ENCODE data around the gene UBE2E2. TPM values are rescaled to one million over a fixed set of nuclear protein-coding genes. Genes with fewer than 3 reads are reported as not detected.
"Not testable (repeated sequence)": the region's sequence is repeated elsewhere in the genome, so short reads cannot be mapped to it uniquely, and the experiment has no call there.

UBE2E2 gene
- total RNA-seq, 1 donor from 2014 or later, result 85.2 TPM

GRCh38 chr3:23607184-23607847 lies 404.2 kb downstream of the UBE2E2 start:
- no peak overlapping the region for H3K27ac Mint-ChIP-seq (ENCODE audit: unreplicated experiment)
- H3K36me3 Mint-ChIP-seq (ENCODE audit: low read depth), result no peaks in the 10 kb centered on the region
- H3K27me3 Mint-ChIP-seq (ENCODE audit: low read depth), result no peaks in the 10 kb centered on the region
- H3K4me3 Mint-ChIP-seq (ENCODE audit: unreplicated experiment), result no peak overlapping the region
- no peak for TF ChIP-seq CTCF (IDR thresholded peaks at IDR 0.05)
- H3K4me1 Mint-ChIP-seq (ENCODE audit: low read depth), result peaks cover 11% of the 10 kb centered on the region
- DNase-seq (ENCODE audit: low spot score), result no peak
- H3K9me3 Mint-ChIP-seq (ENCODE audit: low read depth), result no peaks in the 10 kb centered on the region

DNA sequence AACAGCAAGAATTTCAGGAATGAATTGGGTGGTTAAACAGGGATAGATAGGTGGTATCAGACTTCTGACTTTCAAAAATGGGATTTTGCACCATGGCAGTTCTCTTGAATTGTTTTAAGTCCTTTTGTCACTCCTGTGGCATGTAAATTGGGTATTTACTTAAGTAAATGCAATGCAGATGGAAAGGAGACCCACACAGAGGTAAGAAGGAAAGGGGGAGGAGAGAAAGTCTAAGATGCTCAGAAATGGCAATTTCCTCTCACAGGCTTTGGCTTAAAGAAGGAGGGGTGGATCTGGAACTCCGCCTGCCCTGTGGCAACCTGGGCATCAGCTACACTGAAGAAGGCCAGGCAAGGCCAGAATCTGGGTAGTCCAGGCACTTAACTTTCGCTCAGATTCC lies 405.5 kb downstream of the UBE2E2 start:
- Mint-ChIP-seq H3K27ac (ENCODE audit: unreplicated experiment) (no peak overlapping the region), H3K4me1 (ENCODE audit: low read depth) (peaks cover 16% of the 10 kb centered on the region), H3K9me3 (ENCODE audit: low read depth) (no peaks in the 10 kb centered on the region), H3K36me3 (ENCODE audit: low read depth) (no peaks in the 10 kb centered on the region), H3K27me3 (ENCODE audit: low read depth) (no peaks in the 10 kb centered on the region), H3K4me3 (ENCODE audit: unreplicated experiment) (no peak overlapping the region)
- no peak for TF ChIP-seq CTCF (IDR thresholded peaks at IDR 0.05)
- DNase-seq (ENCODE audit: low spot score), result no peak

GRCh38 chr3:23611737-23612295 lies 408.7 kb downstream of the UBE2E2 start:
- peaks cover 4% of the 10 kb centered on the region for H3K9me3 Mint-ChIP-seq (ENCODE audit: low read depth)
- H3K4me1 Mint-ChIP-seq (ENCODE audit: low read depth), result peaks cover 16% of the 10 kb centered on the region
- no peak for TF ChIP-seq CTCF (IDR thresholded peaks at IDR 0.05)
- no peak for DNase-seq (ENCODE audit: low spot score)
- peak overlapping the region; percentile 78 for H3K27ac Mint-ChIP-seq (ENCODE audit: unreplicated experiment)
- no peak overlapping the region for H3K4me3 Mint-ChIP-seq (ENCODE audit: unreplicated experiment)
- H3K36me3 Mint-ChIP-seq (ENCODE audit: low read depth), result no peaks in the 10 kb centered on the region
- H3K27me3 Mint-ChIP-seq (ENCODE audit: low read depth), result no peaks in the 10 kb centered on the region

DNA sequence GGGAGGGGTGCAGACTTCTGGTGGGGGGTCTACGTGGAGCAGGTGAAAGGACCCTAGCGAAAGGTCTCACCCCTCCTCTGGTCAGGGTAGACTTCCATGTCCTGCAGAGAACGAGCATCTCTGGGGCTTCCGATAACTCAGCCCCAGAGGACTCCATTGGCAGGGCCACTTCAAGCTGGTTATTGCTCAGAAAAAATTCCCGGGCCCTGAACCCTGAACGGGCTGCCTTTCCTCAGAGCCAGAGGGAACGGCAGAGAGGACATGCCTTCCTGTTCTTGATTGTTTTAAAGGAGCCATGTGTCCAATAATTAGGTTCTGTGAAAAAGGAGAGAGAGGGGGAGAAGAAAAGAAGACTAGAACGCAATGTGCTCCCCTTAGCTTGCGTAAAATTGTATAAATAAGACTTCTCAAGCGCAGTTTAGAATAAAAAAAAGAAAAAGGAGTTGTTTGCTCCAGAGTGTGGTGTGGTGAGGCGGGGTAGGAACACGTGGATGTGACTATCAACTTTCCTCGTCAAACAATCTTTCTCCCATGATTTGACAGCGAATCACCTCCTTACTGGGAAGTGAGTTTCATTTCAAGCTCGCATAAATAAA lies 409.3 kb downstream of the UBE2E2 start:
- Mint-ChIP-seq H3K27me3 (ENCODE audit: low read depth) (no peaks in the 10 kb centered on the region), H3K4me1 (ENCODE audit: low read depth) (peaks cover 16% of the 10 kb centered on the region), H3K4me3 (ENCODE audit: unreplicated experiment) (peak overlapping the region; percentile 7), H3K9me3 (ENCODE audit: low read depth) (peaks cover 4% of the 10 kb centered on the region), H3K36me3 (ENCODE audit: low read depth) (peaks cover 2% of the 10 kb centered on the region), H3K27ac (ENCODE audit: unreplicated experiment) (peak overlapping the region; percentile 78)
- TF ChIP-seq CTCF (IDR thresholded peaks at IDR 0.05), result no peak
- no peak for DNase-seq (ENCODE audit: low spot score)

DNA sequence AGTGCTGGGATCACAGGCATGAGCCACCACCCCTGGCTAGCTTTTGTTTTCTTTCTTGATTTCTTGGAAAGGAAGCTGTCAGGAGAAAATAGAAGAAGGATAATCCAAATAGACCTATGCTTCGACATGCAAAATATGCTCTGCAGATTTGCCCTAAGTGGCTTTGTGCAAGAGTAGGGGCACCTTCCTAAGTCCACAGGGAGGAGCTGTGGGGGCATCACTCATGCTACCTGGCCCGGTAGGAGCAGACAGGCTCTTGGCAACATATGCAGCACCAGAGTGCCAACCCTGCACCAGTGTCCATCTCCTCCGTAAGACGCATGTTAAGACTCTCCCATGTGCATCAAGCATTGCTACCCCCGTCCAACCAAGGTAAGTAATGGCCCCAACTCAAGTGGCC lies 411.9 kb downstream of the UBE2E2 start:
- no peaks in the 10 kb centered on the region for H3K27me3 Mint-ChIP-seq (ENCODE audit: low read depth)
- TF ChIP-seq CTCF (IDR thresholded peaks at IDR 0.05), result no peak
- H3K9me3 Mint-ChIP-seq (ENCODE audit: low read depth), result peaks cover 4% of the 10 kb centered on the region
- H3K4me3 Mint-ChIP-seq (ENCODE audit: unreplicated experiment), result no peak overlapping the region
- no peak overlapping the region for H3K27ac Mint-ChIP-seq (ENCODE audit: unreplicated experiment)
- peaks cover 21% of the 10 kb centered on the region for H3K4me1 Mint-ChIP-seq (ENCODE audit: low read depth)
- DNase-seq (ENCODE audit: low spot score), result no peak
- H3K36me3 Mint-ChIP-seq (ENCODE audit: low read depth), result peaks cover 3% of the 10 kb centered on the region

DNA sequence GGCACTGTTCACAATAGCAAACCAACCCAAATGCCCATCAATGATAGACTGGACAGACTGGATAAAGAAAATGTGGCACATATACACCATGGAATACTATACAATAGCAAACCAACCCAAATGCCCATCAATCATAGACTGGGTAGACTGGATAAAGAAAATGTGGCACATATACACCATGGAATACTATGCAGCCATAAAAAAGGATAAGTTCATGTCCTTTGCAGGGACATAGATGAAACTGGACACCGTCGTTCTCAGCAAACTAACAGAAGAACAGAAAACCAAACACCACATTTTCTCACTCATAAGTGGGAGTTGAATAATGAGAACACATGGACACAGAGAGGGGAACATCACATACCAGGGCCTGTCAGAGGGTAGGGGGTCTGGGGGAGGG lies 415.3 kb downstream of the UBE2E2 start:
- not testable (repeated sequence) for DNase-seq (ENCODE audit: low spot score); H3K4me3 Mint-ChIP-seq (ENCODE audit: unreplicated experiment); H3K36me3 Mint-ChIP-seq (ENCODE audit: low read depth); H3K27ac Mint-ChIP-seq (ENCODE audit: unreplicated experiment); H3K27me3 Mint-ChIP-seq (ENCODE audit: low read depth); H3K4me1 Mint-ChIP-seq (ENCODE audit: low read depth)
- peaks cover 13% of the 10 kb centered on the region for H3K9me3 Mint-ChIP-seq (ENCODE audit: low read depth)

Data from chondrocyte (in vitro differentiated cells).